Stomach (tissue), 9 donors: ENCODE data around the gene AFM. TPM values are rescaled to one million over a fixed set of nuclear protein-coding genes. Genes with fewer than 3 reads are reported as not detected.

Source experiments
- DNase-seq, 2 donors: peaks; one replicate each; pipeline versions ENCODE4 v3.0.0 to v3.0.0-alpha.2; 2013 to 2019
- H3K27ac ChIP-seq, 5 donors: fragments of 200-600 bp in 4 of 5; sonication (generic) in 4 of 5; one replicate each; pipeline ENCODE4 v1.5.1; 2013 to 2019; ENCODE audit warnings: mild to moderate bottlenecking in 1 of 5, moderate library complexity in 1 of 5
- H3K27me3 ChIP-seq, 3 donors: fragments of 200-600 bp; sonication (generic); one replicate each; pipeline ENCODE4 v1.5.1; 2017 to 2019; ENCODE audit warnings: mixed run types in 1 of 3
- H3K36me3 ChIP-seq, 4 donors: fragments of 200-600 bp; sonication (generic); 1 replicate in 3 of 4; 2 replicates in 1 of 4; pipeline ENCODE4 v1.5.1; 2016 to 2019
- H3K4me1 ChIP-seq, 4 donors: fragments of 200-600 bp; sonication (generic); one replicate each; pipeline ENCODE4 v1.5.1; 2016 to 2019
- H3K4me3 ChIP-seq, 4 donors: fragments of 200-600 bp; sonication (generic) in 3 of 4; one replicate each; pipeline ENCODE4 v1.5.1; 2016 to 2019; ENCODE audit warnings: mild to moderate bottlenecking in 1 of 4
- H3K9me3 ChIP-seq, 4 donors: fragments of 200-600 bp; sonication (generic); one replicate each; pipeline ENCODE4 v1.5.1; 2016 to 2019
- CTCF ChIP-seq, 7 experiments: fragments of 450-650 bp in 4 of 7; fragments of 200-600 bp in 3 of 7; sonication (generic) in 3 of 7; IDR thresholded peaks; one replicate each; pipeline ENCODE4 v1.5.1; 2016 to 2019; ENCODE audit warnings: antibody characterized with exemption in 7 of 7, control low read depth in 2 of 7, mild to moderate bottlenecking in 1 of 7
- EP300 ChIP-seq: sonication (generic); formaldehyde crosslinking; IDR thresholded peaks from one replicate; pipeline ENCODE4 v1.6.1; 2017; ENCODE audit warnings: antibody characterized with exemption
- POLR2A ChIP-seq, 4 donors: fragments of 450-650 bp; IDR thresholded peaks; one replicate each; pipeline ENCODE4 v1.6.1; 2016; ENCODE audit warnings: antibody characterized with exemption in 4 of 4, control low read depth in 2 of 4, mild to moderate bottlenecking in 1 of 4, moderate library complexity in 1 of 4
- POLR2AphosphoS5 ChIP-seq, 3 donors: sonication (generic); formaldehyde crosslinking; IDR thresholded peaks; one replicate each; pipeline ENCODE4 v1.6.1; 2016; ENCODE audit warnings: antibody characterized with exemption in 3 of 3
- WGBS, 5 donors: extraction: QIAGEN DNeasy Blood & Tissue Kit in 3 of 5; methylation state at CpG; one replicate each; pipeline versions ENCODE4 v1.1.5 to v1.1.7; 2013 to 2018; 5-methylcytosine and 5-hydroxymethylcytosine counted together
- intact Hi-C: fragments of 100-400 bp; cut with DNase I; formaldehyde crosslinking; loops from one replicate; pipeline ENCODE4 v1.15.1; 2023; ENCODE audit warnings: low total_unique reads
- polyA plus RNA-seq, 3 donors: library from polyadenylated mRNA; stranded (reverse); fragments of 200-250 nt; gene quantifications; one replicate each; pipeline ENCODE4 v1.2.3, GENCODE V29; 2013
- total RNA-seq, 5 donors: library from RNA; depleted of rRNA; stranded (reverse); fragments of >200 nt; gene quantifications; one replicate each; pipeline versions ENCODE4 v1.1.0 to v1.2.3, GENCODE V29; 2014 to 2016
- donor health status: healthy with polysubstance abuse.
- donor health status: Bipolar disorder and iron deficiency.
- donor health status: healthy.

The AFM gene
- total and polyA plus RNA-seq, 8 donors: 0.05 to 1.8 (median 0.81) TPM; not detected in 5

GRCh38 chr4:73456177-73457022 is 25.1 kb upstream of the AFM start:
- TF ChIP-seq CTCF (IDR thresholded peaks at IDR 0.05) (no peak), POLR2A (IDR thresholded peaks at IDR 0.05) (no peak), EP300 (no peak), POLR2AphosphoS5 (IDR thresholded peaks at IDR 0.05) (no peak)
- intact Hi-C loops: loop anchor here (10.0 kb wide), 1 partner anchor 122 kb away; no protein-coding TSS in a partner anchor
- 69 to 82% (median 79%) methylated on average over 4 to 5 of the region's 5 CpGs for WGBS, 5 donors

GRCh38 chr4:73458184-73459047 is 23.1 kb upstream of the AFM start:
- no peaks in the 10 kb centered on the region for H3K36me3 ChIP-seq
- H3K4me3 ChIP-seq: no peak overlapping the region
- H3K27me3 ChIP-seq: no peaks in the 10 kb centered on the region
- peaks cover 0 to 5% (median 0%) of the 10 kb centered on the region in 4 donors for H3K4me1 ChIP-seq
- no peak overlapping the region for H3K27ac ChIP-seq
- DNase-seq: no peak
- TF ChIP-seq POLR2A (IDR thresholded peaks at IDR 0.05): no peak
- TF ChIP-seq POLR2AphosphoS5 (IDR thresholded peaks at IDR 0.05): no peak
- no peak for TF ChIP-seq EP300
- no peak for TF ChIP-seq CTCF (IDR thresholded peaks at IDR 0.05)
- WGBS, 5 donors: 78 to 88% (median 82%) methylated on average over 4 of the region's 4 CpGs
- intact Hi-C loops: loop anchor here (10.0 kb wide), 1 partner anchor 124 kb away; no protein-coding TSS in a partner anchor
- H3K9me3 ChIP-seq: no peaks in the 10 kb centered on the region

More at GRCh38 chr4:73456177-73457022, 25.1 kb upstream of the AFM start:
- no peaks in the 10 kb centered on the region for H3K36me3 ChIP-seq
- H3K4me1 ChIP-seq: peaks cover 0 to 14% (median 5%) of the 10 kb centered on the region in 4 donors
- DNase-seq: no peak
- no peak overlapping the region for H3K27ac ChIP-seq
- no peaks in the 10 kb centered on the region for H3K27me3 ChIP-seq
- no peaks in the 10 kb centered on the region for H3K9me3 ChIP-seq
- no peak overlapping the region for H3K4me3 ChIP-seq

GRCh38 chr4:73459048-73459421 is 22.5 kb upstream of the AFM start:
- no peak for TF ChIP-seq CTCF (IDR thresholded peaks at IDR 0.05)
- no peak for TF ChIP-seq POLR2AphosphoS5 (IDR thresholded peaks at IDR 0.05)
- TF ChIP-seq POLR2A (IDR thresholded peaks at IDR 0.05): no peak
- no peak for TF ChIP-seq EP300
- Histone ChIP-seq H3K27me3 (no peaks in the 10 kb centered on the region), H3K4me1 (no peaks in the 10 kb centered on the region), H3K36me3 (no peaks in the 10 kb centered on the region), H3K27ac (no peak overlapping the region), H3K4me3 (no peak overlapping the region), H3K9me3 (no peaks in the 10 kb centered on the region)
- no peak for DNase-seq
- WGBS, 5 donors: 65 to 78% (median 77%) methylated on average over 3 of the region's 3 CpGs
- intact Hi-C loops: loop anchor here (10.0 kb wide), 1 partner anchor 124 kb away; no protein-coding TSS in a partner anchor

GRCh38 chr4:73460913-73461522 is 20.5 kb upstream of the AFM start:
- no peaks in the 10 kb centered on the region for H3K27me3 ChIP-seq
- H3K36me3 ChIP-seq: no peaks in the 10 kb centered on the region
- intact Hi-C loops: no loop called here
- H3K9me3 ChIP-seq: no peaks in the 10 kb centered on the region
- H3K4me1 ChIP-seq: no peaks in the 10 kb centered on the region
- H3K4me3 ChIP-seq: no peak overlapping the region
- 81 to 86% (median 83%) methylated on average over 4 of the region's 4 CpGs for WGBS, 5 donors
- TF ChIP-seq EP300 (no peak), CTCF (IDR thresholded peaks at IDR 0.05) (no peak), POLR2AphosphoS5 (IDR thresholded peaks at IDR 0.05) (no peak), POLR2A (IDR thresholded peaks at IDR 0.05) (no peak)
- no peak for DNase-seq
- H3K27ac ChIP-seq: no peak overlapping the region
